Fibroblast of villous mesenchyme (primary cell): ENCODE data around the gene URB1. TPM values are rescaled to one million over a fixed set of nuclear protein-coding genes. Genes with fewer than 3 reads are reported as not detected.
"Not testable (repeated sequence)": the region's sequence is repeated elsewhere in the genome, so short reads cannot be mapped to it uniquely, and the experiment has no call there.

Experiments used
- DNase-seq: peaks from one replicate; pipeline ENCODE4 v3.0.0-alpha.2; 2010; ENCODE audit warnings: low read depth
- H3K4me3 ChIP-seq: 2 replicates; pipeline ENCODE4 v1.5.1; 2011; ENCODE audit warnings: low read depth, mild to moderate bottlenecking, low read length
- total RNA-seq: library from RNA; depleted of rRNA; stranded (reverse); fragments of >200 nt; gene quantifications from 2 replicates; pipeline ENCODE4 v1.2.3, GENCODE V29; 2012
- TF ChIP-seq, protein P1 (sequence below): IDR thresholded peaks from 2 replicates; pipeline ENCODE4 v1.5.1; 2012; ENCODE audit warnings: low read depth, mild to moderate bottlenecking, low read length; ENCODE audit not compliant: insufficient read depth

Gene URB1
- total RNA-seq, 1 donor: 37.1 TPM

DNA sequence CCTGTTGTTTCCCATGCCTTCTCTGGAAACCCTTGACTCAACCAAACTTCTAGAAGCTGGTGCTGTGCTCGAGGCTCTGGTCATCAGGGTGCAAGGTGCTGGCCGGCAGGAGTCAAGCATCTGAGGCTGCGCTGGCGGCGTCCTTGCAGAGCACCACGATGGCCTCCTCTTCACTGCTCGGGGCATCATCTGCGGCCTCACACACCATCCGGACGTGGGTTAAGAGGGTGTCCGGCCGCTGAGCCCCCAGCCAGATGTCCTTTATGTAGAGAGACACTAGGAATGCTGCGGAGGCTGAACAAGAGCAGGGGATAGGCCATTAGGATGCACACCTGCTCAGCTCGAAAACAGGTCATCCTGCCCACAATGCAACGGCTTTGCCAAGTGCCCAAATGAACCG is 78.0 kb downstream of the URB1 start:
- TF ChIP-seq, protein P1, sequence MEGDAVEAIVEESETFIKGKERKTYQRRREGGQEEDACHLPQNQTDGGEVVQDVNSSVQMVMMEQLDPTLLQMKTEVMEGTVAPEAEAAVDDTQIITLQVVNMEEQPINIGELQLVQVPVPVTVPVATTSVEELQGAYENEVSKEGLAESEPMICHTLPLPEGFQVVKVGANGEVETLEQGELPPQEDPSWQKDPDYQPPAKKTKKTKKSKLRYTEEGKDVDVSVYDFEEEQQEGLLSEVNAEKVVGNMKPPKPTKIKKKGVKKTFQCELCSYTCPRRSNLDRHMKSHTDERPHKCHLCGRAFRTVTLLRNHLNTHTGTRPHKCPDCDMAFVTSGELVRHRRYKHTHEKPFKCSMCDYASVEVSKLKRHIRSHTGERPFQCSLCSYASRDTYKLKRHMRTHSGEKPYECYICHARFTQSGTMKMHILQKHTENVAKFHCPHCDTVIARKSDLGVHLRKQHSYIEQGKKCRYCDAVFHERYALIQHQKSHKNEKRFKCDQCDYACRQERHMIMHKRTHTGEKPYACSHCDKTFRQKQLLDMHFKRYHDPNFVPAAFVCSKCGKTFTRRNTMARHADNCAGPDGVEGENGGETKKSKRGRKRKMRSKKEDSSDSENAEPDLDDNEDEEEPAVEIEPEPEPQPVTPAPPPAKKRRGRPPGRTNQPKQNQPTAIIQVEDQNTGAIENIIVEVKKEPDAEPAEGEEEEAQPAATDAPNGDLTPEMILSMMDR: no peak
- H3K4me3 ChIP-seq: no peak overlapping the region
- DNase-seq: no peak

DNA sequence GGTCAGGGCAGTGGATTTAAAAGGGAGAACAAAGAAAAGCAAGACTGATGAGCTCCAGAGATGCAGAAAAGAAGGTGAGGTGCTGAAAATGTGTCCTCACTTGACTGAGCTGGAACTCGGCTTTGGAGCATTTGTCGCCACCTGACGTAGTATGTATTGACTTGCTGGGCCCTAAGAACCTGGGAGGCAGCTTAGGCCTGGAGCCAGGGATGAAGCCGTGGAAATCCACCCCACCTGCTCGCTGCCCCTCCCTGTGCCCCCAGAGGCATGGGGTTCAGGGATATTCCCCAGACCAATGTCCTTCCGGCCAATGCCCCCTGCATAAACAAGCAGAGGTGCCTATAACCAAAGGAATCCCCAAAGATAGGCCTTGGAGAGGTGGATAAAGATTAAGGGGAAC is 79.8 kb downstream of the URB1 start:
- no peak for DNase-seq
- H3K4me3 ChIP-seq: no peak overlapping the region
- TF ChIP-seq, protein P1: no peak

DNA sequence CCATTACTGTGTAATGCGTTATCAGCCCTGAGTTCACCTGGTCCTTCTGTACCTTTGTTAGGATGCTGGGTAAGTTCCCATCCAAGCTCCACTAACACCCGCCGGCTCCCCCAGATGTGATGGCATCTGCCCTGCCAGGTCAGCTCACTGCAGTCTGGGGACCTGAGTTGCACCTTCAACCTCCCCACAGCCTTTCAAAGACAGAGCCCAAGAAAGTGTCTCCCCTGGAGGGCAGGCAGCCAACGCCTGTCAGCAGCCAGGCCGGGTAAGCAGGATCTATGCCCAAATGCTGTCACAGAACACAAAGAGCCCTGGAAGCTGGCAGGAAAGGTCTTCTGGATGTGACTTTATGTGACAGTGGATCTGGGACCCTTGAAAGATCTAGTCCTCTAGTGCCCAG is 80.5 kb downstream of the URB1 start:
- no peak overlapping the region for H3K4me3 ChIP-seq
- TF ChIP-seq, protein P1: no peak
- DNase-seq: no peak

DNA sequence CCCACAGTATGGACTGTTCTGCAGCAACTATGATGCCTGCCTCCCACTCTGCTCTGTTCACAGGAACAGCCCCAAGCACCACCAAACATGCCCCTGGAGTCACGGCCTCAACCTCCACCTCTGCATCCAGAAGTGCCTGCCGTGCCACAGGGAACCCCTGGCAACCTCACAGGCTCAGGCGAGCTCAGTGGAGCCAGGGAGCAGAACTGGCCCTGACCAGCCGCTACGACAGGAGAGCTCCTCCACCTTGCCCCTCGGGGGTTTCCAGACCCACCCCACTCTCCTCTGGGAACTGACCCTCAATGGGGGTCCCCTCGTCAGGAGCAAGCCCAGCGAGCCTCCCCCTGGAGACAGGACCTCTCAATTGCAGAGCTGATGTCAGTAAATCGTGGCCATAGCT is 81.2 kb downstream of the URB1 start:
- no peak for DNase-seq
- no peak overlapping the region for H3K4me3 ChIP-seq
- TF ChIP-seq, protein P1: no peak

DNA sequence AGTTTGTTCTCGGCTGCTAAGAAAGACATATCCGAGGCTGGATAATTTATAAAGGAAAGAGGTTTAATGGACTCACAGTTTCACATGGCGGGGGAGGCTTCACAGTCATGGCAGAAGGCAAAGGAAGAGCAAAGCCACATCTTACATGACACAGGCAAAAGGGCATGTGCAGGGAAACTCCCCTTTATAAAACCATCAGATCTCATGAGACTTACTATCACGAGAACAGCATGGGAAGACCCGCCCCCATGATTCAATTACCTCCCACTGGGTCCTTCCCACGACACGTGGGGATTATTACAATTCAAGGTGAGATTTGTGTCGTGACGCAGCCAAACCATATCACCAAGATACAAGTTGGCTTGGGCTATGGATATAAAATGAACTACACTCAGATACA is 81.8 kb downstream of the URB1 start:
- H3K4me3 ChIP-seq, DNase-seq: not testable (repeated sequence)

DNA sequence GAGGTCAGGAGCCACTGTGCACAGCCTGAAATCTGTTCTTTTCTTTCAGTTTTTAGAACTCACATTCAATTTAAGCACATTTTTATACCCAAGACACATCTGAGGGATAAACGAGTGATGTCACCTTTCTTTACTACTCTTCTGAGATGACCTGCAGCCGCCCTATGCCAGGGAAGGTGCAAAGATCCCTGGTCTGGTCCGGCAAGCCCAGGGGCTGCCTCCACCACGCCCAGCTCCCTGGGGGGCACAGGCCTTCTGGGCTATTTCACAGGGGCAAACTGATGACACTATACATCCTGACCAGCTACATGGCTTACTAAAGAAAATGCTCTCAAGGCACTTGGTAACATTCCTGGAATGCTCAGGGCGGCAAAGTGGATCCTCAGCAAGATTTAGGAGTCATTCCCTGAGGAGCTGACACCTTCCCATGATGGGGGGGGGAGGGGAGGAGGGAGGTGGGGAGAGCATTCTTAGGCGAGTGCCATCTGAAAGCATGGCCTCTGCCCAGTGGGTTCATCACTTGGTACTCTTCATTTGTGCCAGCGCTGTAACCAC is 82.8 kb downstream of the URB1 start:
- no peak for DNase-seq
- TF ChIP-seq, protein P1: no peak
- no peak overlapping the region for H3K4me3 ChIP-seq

DNA sequence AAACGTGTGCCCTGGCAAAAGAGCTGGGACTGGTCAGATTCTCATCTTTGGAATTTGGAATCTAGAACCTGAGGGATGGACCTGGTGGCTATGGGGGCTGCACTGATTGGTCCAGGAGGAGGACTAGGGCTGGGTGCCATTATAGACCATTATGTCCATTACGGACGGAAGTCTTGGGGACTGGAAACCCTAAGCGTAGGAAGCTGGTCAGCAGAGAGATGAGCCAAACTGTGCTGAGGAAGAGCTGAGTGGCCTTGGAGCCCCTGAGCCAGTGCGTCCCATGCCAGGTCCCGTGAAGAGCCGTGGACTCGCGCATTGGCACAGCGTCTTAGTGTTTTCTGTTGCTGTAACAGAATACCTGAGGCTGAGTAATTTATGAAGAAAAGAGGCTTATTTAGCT is 84.1 kb downstream of the URB1 start:
- no peak for DNase-seq
- H3K4me3 ChIP-seq: no peak overlapping the region
- TF ChIP-seq, protein P1: no peak
